Iris pigment epithelial cell (primary cell): ENCODE results near the gene ECT2L.

Experiments
- DNase-seq: peaks from one replicate; pipeline ENCODE4 v3.0.0-alpha.2; 2011; ENCODE audit warnings: low read depth

Gene ECT2L

GRCh38 chr6:138803861-138804260, 8.0 kb downstream of the ECT2L start:
- no peak for DNase-seq

GRCh38 chr6:138805016-138805765, 9.3 kb downstream of the ECT2L start:
- peak; percentile 15 for DNase-seq

GRCh38 chr6:138806889-138807288, 11.0 kb downstream of the ECT2L start:
- no peak for DNase-seq

- no peak for DNase-seq
Observed at GRCh38 chr6:138809677-138810076, 13.8 kb downstream of the ECT2L start.

GRCh38 chr6:138811866-138812265, 16.0 kb downstream of the ECT2L start:
- DNase-seq, result no peak

GRCh38 chr6:138814179-138814834, 18.4 kb downstream of the ECT2L start:
- DNase-seq, result no peak

GRCh38 chr6:138815221-138815620, 19.3 kb downstream of the ECT2L start:
- DNase-seq, result no peak

GRCh38 chr6:138815797-138816528, 20.1 kb downstream of the ECT2L start:
- DNase-seq, result peak; percentile 74

GRCh38 chr6:138817799-138818198, 21.9 kb downstream of the ECT2L start:
- peak; percentile 90 for DNase-seq

- no peak for DNase-seq
Observed at GRCh38 chr6:138818496-138819194, 22.8 kb downstream of the ECT2L start.

- DNase-seq, result no peak
Observed at GRCh38 chr6:138821519-138821918, 25.6 kb downstream of the ECT2L start.

GRCh38 chr6:138824482-138825144, 28.7 kb downstream of the ECT2L start:
- DNase-seq, result no peak

GRCh38 chr6:138830248-138830647, 34.4 kb downstream of the ECT2L start:
- no peak for DNase-seq

- DNase-seq, result no peak
Observed at GRCh38 chr6:138832182-138832581, 36.3 kb downstream of the ECT2L start.

GRCh38 chr6:138833816-138834539, 38.1 kb downstream of the ECT2L start:
- peak; percentile 8 for DNase-seq

GRCh38 chr6:138837246-138837645, 41.4 kb downstream of the ECT2L start:
- no peak for DNase-seq

- DNase-seq, result peak; percentile 44
Observed at GRCh38 chr6:138844192-138844591, 48.3 kb downstream of the ECT2L start.

GRCh38 chr6:138847884-138848283, 52.0 kb downstream of the ECT2L start:
- peak; percentile 10 for DNase-seq

- no peak for DNase-seq
Observed at GRCh38 chr6:138848461-138848860, 52.6 kb downstream of the ECT2L start.

GRCh38 chr6:138849791-138850190, 53.9 kb downstream of the ECT2L start:
- DNase-seq, result no peak

- no peak for DNase-seq
Observed at GRCh38 chr6:138856654-138857053, 60.8 kb downstream of the ECT2L start.
